SK-N-SH treated with all-trans-retinoic acid at 6 μM for 48 hours (cell line): ENCODE measurements around the gene ARID3B.

Source experiments
- ATAC-seq: fragments of 200-7000 bp; cut with Tn5 transposase; 3 replicates; pipeline ENCODE4 v1.9.1; 2020; ENCODE audit warnings: mild to moderate bottlenecking, moderate library complexity
- ARNTL ChIP-seq: fragments of 450-650 bp; formaldehyde crosslinking; IDR thresholded peaks from 2 replicates; pipeline ENCODE4 v1.5.0; 2020; ENCODE audit warnings: low read depth, mild to moderate bottlenecking, moderate library complexity, borderline replicate concordance
- BACH2 ChIP-seq: fragments of 250-450 bp; sonication (Bioruptor Pico); IDR thresholded peaks from 2 replicates; pipeline ENCODE4 v1.9.0; 2021; ENCODE audit warnings: mild to moderate bottlenecking, borderline replicate concordance
- CSDC2 ChIP-seq: fragments of 250-450 bp; sonication (Bioruptor Pico); IDR thresholded peaks from 2 replicates; pipeline ENCODE4 v1.5.0; 2020; ENCODE audit warnings: mild to moderate bottlenecking, moderate library complexity
- ESRRG ChIP-seq: fragments of 250-450 bp; sonication (Bioruptor Pico); IDR thresholded peaks from 2 replicates; pipeline ENCODE4 v1.6.1; 2021; ENCODE audit warnings: mild to moderate bottlenecking
- GLIS3 ChIP-seq: fragments of 250-450 bp; sonication (Bioruptor Pico); IDR thresholded peaks from 2 replicates; pipeline ENCODE4 v1.5.0; 2020; ENCODE audit warnings: mild to moderate bottlenecking, moderate library complexity
- ISL1 ChIP-seq: fragments of 250-450 bp; sonication (Bioruptor Pico); IDR thresholded peaks from 2 replicates; pipeline ENCODE4 v2.1.2; 2022; ENCODE audit warnings: mild to moderate bottlenecking, moderate library complexity
- OSR1 ChIP-seq: fragments of 250-450 bp; sonication (Bioruptor Pico); IDR thresholded peaks from 2 replicates; pipeline ENCODE4 v1.8.0; 2022; ENCODE audit warnings: moderate library complexity, mild to moderate bottlenecking, inconsistent platforms
- PPARA ChIP-seq: fragments of 250-450 bp; sonication (Bioruptor Pico); IDR thresholded peaks from 2 replicates; pipeline ENCODE4 v1.5.0; 2020; ENCODE audit warnings: mild to moderate bottlenecking, borderline replicate concordance
- SNAI2 ChIP-seq: fragments of 250-450 bp; sonication (Bioruptor Pico); IDR thresholded peaks from 2 replicates; pipeline ENCODE4 v1.5.0; 2020; ENCODE audit warnings: mild to moderate bottlenecking, moderate library complexity
- TCF4 ChIP-seq: fragments of 250-450 bp; sonication (Bioruptor Pico); IDR thresholded peaks from 2 replicates; pipeline ENCODE4 v1.8.0; 2021; ENCODE audit warnings: mild to moderate bottlenecking, moderate library complexity, borderline replicate concordance
- TOX ChIP-seq: fragments of 250-450 bp; sonication (Bioruptor Pico); IDR thresholded peaks from 2 replicates; pipeline ENCODE4 v1.8.0; 2021; ENCODE audit warnings: mild to moderate bottlenecking, moderate library complexity, borderline replicate concordance
- ZC3H10 ChIP-seq: fragments of 250-450 bp; sonication (Bioruptor Pico); IDR thresholded peaks from 2 replicates; pipeline ENCODE4 v1.5.1; 2021; ENCODE audit warnings: mild to moderate bottlenecking, moderate library complexity
- ZFP3 ChIP-seq: fragments of 250-450 bp; sonication (Bioruptor Pico); IDR thresholded peaks from 2 replicates; pipeline ENCODE4 v1.5.0; 2020; ENCODE audit warnings: mild to moderate bottlenecking, moderate library complexity
- ZFP30 ChIP-seq: fragments of 450-650 bp; formaldehyde crosslinking; IDR thresholded peaks from 2 replicates; pipeline ENCODE4 v1.5.0; 2022; ENCODE audit warnings: mild to moderate bottlenecking, moderate library complexity
- ZNF565 ChIP-seq: fragments of 450-650 bp; formaldehyde crosslinking; conservative IDR thresholded peaks from 2 replicates; pipeline ENCODE4 v1.5.0; 2020; ENCODE audit warnings: low read depth, mild to moderate bottlenecking, moderate library complexity
- TF ChIP-seq, protein P1 (sequence below): fragments of 250-450 bp; sonication (Bioruptor Pico); IDR thresholded peaks from 2 replicates; pipeline ENCODE4 v1.5.1; 2020; ENCODE audit warnings: low read depth, mild to moderate bottlenecking, moderate library complexity
- TF ChIP-seq, protein P2 (sequence below): fragments of 250-450 bp; sonication (Bioruptor Pico); IDR thresholded peaks from 2 replicates; pipeline ENCODE4 v1.8.0; 2021; ENCODE audit warnings: low read depth, mild to moderate bottlenecking, moderate library complexity, borderline replicate concordance
- TF ChIP-seq, protein P3 (sequence below): fragments of 250-450 bp; sonication (Bioruptor Pico); IDR thresholded peaks from 2 replicates; pipeline ENCODE4 v1.5.1; 2021; ENCODE audit warnings: mild to moderate bottlenecking, moderate library complexity
- TF ChIP-seq, protein P4 (sequence below): fragments of 250-450 bp; sonication (Bioruptor Pico); IDR thresholded peaks from 2 replicates; pipeline ENCODE4 v1.8.0; 2020; ENCODE audit warnings: mild to moderate bottlenecking, moderate library complexity, borderline replicate concordance

ARID3B gene

DNA sequence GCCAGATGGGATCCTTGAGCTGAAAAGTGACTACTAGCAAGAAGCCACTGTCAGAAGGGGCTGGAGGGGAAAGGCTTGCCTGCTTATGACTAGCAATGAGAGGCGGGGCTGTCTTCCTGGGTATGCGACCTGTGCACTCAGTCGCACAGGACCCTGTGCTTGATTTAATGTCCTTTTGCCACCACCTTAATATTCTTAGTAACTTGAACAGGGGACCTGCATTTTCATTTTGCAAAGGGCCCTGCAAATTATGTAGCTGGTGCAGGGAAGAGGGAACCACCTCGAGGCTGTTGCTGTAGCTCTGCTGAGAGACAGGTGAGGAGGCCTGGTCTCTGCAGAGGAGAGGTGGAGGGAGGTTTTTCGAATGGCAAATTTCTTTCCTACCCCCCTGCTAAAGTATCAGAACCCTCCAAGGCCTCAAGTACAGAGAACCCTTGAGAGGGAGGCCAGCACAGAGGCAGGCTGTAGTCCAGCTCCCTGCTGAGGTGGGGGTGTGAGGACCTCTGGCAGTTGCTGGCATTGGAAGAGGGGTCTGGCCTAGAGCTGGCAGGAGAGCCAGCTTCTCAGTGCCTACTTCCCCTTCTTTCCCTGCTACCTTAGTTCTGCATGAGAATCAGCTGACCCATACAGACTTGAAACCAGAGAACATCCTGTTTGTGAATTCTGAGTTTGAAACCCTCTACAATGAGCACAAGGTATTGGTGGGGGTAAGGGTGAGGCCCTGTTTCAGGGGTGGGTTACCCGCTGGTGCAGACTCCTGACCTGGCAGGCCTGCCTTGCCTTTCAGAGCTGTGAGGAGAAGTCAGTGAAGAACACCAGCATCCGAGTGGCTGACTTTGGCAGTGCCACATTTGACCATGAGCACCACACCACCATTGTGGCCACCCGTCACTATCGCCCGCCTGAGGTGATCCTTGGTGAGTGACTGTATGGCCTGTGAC is 86.0 kb downstream of the ARID3B start (continued):
- TF ChIP-seq, protein P1, sequence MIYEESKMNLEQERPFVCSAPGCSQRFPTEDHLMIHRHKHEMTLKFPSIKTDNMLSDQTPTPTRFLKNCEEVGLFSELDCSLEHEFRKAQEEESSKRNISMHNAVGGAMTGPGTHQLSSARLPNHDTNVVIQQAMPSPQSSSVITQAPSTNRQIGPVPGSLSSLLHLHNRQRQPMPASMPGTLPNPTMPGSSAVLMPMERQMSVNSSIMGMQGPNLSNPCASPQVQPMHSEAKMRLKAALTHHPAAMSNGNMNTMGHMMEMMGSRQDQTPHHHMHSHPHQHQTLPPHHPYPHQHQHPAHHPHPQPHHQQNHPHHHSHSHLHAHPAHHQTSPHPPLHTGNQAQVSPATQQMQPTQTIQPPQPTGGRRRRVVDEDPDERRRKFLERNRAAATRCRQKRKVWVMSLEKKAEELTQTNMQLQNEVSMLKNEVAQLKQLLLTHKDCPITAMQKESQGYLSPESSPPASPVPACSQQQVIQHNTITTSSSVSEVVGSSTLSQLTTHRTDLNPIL (CRISPR knock-in tag), result no peak
- TF ChIP-seq PPARA (CRISPR knock-in tag) (no peak), TCF4 (no peak), ARNTL (CRISPR knock-in tag) (no peak), SNAI2 (CRISPR knock-in tag) (no peak)
- TF ChIP-seq, protein P2, sequence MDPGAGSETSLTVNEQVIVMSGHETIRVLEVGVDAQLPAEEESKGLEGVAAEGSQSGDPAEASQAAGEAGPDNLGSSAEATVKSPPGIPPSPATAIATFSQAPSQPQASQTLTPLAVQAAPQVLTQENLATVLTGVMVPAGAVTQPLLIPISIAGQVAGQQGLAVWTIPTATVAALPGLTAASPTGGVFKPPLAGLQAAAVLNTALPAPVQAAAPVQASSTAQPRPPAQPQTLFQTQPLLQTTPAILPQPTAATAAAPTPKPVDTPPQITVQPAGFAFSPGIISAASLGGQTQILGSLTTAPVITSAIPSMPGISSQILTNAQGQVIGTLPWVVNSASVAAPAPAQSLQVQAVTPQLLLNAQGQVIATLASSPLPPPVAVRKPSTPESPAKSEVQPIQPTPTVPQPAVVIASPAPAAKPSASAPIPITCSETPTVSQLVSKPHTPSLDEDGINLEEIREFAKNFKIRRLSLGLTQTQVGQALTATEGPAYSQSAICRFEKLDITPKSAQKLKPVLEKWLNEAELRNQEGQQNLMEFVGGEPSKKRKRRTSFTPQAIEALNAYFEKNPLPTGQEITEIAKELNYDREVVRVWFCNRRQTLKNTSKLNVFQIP, result no peak
- TF ChIP-seq, all 23 proteins: peak for 0

DNA sequence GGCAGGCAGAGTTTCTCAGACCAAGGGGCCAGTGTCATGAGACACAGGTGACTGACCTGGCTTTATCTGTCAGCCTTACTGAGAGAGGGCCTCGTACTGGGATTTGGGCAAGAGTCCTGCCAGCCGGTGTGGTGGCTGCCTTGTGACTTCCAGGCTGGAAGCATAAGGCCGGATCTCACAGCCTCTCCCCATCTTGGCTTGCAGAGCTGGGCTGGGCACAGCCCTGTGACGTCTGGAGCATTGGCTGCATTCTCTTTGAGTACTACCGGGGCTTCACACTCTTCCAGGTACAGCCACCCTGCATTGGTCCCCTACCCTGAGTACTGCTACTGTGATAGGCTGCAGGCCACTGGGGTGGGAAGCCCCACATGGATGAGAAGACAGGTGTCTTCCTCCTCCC is 86.7 kb downstream of the ARID3B start:
- ATAC-seq, result no peak
- TF ChIP-seq ISL1 (no peak), TOX (CRISPR knock-in tag) (no peak), GLIS3 (no peak), PPARA (CRISPR knock-in tag) (no peak), SNAI2 (CRISPR knock-in tag) (no peak), ZFP3 (CRISPR knock-in tag) (no peak), ARNTL (CRISPR knock-in tag) (no peak), ZFP30 (CRISPR knock-in tag) (no peak), CSDC2 (CRISPR knock-in tag) (no peak), OSR1 (no peak), ZC3H10 (CRISPR knock-in tag) (no peak), BACH2 (CRISPR knock-in tag) (no peak), ESRRG (CRISPR knock-in tag) (no peak), TCF4 (no peak)
- TF ChIP-seq, protein P3, sequence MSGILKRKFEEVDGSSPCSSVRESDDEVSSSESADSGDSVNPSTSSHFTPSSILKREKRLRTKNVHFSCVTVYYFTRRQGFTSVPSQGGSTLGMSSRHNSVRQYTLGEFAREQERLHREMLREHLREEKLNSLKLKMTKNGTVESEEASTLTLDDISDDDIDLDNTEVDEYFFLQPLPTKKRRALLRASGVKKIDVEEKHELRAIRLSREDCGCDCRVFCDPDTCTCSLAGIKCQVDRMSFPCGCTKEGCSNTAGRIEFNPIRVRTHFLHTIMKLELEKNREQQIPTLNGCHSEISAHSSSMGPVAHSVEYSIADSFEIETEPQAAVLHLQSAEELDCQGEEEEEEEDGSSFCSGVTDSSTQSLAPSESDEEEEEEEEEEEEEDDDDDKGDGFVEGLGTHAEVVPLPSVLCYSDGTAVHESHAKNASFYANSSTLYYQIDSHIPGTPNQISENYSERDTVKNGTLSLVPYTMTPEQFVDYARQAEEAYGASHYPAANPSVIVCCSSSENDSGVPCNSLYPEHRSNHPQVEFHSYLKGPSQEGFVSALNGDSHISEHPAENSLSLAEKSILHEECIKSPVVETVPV (CRISPR knock-in tag), result no peak
- TF ChIP-seq, protein P2, result no peak
- TF ChIP-seq, protein P1 (CRISPR knock-in tag), result no peak
- TF ChIP-seq, protein P4, sequence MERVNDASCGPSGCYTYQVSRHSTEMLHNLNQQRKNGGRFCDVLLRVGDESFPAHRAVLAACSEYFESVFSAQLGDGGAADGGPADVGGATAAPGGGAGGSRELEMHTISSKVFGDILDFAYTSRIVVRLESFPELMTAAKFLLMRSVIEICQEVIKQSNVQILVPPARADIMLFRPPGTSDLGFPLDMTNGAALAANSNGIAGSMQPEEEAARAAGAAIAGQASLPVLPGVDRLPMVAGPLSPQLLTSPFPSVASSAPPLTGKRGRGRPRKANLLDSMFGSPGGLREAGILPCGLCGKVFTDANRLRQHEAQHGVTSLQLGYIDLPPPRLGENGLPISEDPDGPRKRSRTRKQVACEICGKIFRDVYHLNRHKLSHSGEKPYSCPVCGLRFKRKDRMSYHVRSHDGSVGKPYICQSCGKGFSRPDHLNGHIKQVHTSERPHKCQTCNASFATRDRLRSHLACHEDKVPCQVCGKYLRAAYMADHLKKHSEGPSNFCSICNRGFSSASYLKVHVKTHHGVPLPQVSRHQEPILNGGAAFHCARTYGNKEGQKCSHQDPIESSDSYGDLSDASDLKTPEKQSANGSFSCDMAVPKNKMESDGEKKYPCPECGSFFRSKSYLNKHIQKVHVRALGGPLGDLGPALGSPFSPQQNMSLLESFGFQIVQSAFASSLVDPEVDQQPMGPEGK (CRISPR knock-in tag), result no peak

DNA sequence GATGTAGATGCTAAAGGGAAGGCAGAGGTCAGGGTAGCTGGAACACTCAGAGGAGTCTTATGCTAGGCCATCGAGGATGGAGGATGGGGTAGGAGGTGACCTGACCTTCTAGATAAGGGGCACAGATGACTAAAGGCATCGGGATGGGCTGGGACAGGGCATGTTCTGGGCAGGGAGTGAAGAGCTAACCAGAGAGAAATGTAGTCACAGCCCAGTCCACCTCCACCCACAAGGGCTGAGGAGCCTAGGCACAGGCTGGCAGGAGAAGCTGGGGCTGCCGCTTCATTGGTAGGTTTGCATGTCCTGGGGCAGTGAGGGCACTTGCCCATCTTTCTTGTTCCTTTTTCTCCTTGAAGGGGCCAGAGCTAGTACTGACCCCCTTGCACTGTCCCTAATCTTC is 87.2 kb downstream of the ARID3B start:
- no peak for ATAC-seq
- TF ChIP-seq PPARA (CRISPR knock-in tag) (no peak), CSDC2 (CRISPR knock-in tag) (no peak), GLIS3 (no peak), ARNTL (CRISPR knock-in tag) (no peak), ZC3H10 (CRISPR knock-in tag) (no peak), BACH2 (CRISPR knock-in tag) (no peak), SNAI2 (CRISPR knock-in tag) (no peak), TOX (CRISPR knock-in tag) (no peak), ISL1 (no peak), ZFP30 (CRISPR knock-in tag) (no peak), ZNF565 (CRISPR knock-in tag) (no peak)
- TF ChIP-seq, protein P3 (CRISPR knock-in tag), result no peak
- TF ChIP-seq, protein P2, result no peak
- TF ChIP-seq, protein P4 (CRISPR knock-in tag), result no peak
